Neutrophil (primary cell): Measurements from ENCODE around the gene SYTL1.
A peak's percentile ranks its signal among the peaks of the same experiment; 100 is the strongest.

Source experiments
- H3K27ac ChIP-seq: fragments of 200-600 bp; sonication (generic); 2 replicates; pipeline ENCODE4 v1.5.1; 2016; ENCODE audit warnings: mild to moderate bottlenecking, moderate library complexity
- H3K27me3 ChIP-seq: fragments of 200-600 bp; sonication (generic); 2 replicates; pipeline ENCODE4 v1.6.0; 2016; ENCODE audit warnings: mild to moderate bottlenecking
- H3K36me3 ChIP-seq: fragments of 200-600 bp; sonication (generic); 2 replicates; pipeline ENCODE4 v1.5.1; 2017
- H3K4me1 ChIP-seq, 2 experiments: fragments of 200-600 bp in 1 of 2; sonication (generic) in 1 of 2; 1 replicate in 1 of 2; 2 replicates in 1 of 2; pipeline versions ENCODE4 v1.5.1 to v1.6.1; 2013 to 2016; ENCODE audit warnings: low read depth in 1 of 2, low read length in 1 of 2, mild to moderate bottlenecking in 1 of 2, moderate library complexity in 1 of 2; ENCODE audit not compliant: control insufficient read depth in 1 of 2, insufficient read depth in 1 of 2
- H3K4me3 ChIP-seq, 2 experiments: fragments of 200-600 bp in 1 of 2; sonication (generic) in 1 of 2; 1 replicate in 1 of 2; 2 replicates in 1 of 2; pipeline ENCODE4 v1.5.1; 2013 to 2016; ENCODE audit warnings: low read depth in 1 of 2, low read length in 1 of 2, mild to moderate bottlenecking in 1 of 2, moderate library complexity in 1 of 2
- H3K9me3 ChIP-seq: fragments of 200-600 bp; sonication (generic); 2 replicates; pipeline ENCODE4 v1.5.1; 2016
- CTCF ChIP-seq: fragments of 200-600 bp; sonication (generic); IDR thresholded peaks from 2 replicates; pipeline ENCODE4 v1.5.1; 2016; ENCODE audit warnings: antibody characterized with exemption

The SYTL1 gene

GRCh38 chr1:27388337-27389005 lies 46.6 kb downstream of the SYTL1 start:
- peak; percentile 96 for TF ChIP-seq CTCF
- Histone ChIP-seq H3K9me3 (no peaks in the 10 kb centered on the region), H3K27ac (no peak overlapping the region), H3K27me3 (peaks cover 42% of the 10 kb centered on the region), H3K4me1 (peaks cover 14 to 18% of the 10 kb centered on the region in 2 experiments), H3K4me3 (no peak overlapping the region), H3K36me3 (no peaks in the 10 kb centered on the region)

DNA sequence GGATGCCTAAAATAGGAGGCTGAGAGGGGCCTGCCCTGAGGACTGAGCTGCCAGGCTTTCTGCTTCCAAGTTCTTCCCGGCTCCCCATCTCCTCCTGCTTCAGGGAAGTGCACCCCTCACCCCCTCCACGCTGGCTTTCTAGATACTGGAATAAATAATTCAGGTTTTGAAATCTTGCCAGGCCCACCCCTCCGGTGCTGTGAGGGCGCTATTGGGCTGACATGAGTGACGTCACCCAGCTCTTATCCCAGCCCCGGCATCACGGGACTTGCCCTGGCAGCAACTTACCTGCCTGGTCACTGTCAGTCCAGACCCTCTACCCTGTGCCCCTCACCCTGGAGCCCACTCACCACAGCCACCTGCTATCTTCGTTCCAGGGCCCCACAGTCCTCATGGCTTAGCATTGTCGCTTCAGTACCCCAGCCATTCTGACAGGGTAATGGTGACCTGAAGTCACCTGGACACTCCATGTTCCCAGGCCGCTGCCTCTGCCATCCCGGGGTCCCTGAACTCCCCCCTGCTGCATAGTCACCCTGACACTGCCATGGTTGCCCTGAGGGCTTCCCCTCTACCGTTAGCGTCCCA lies 49.8 kb downstream of the SYTL1 start:
- Histone ChIP-seq H3K36me3 (no peaks in the 10 kb centered on the region), H3K4me3 (peak overlapping the region in 1 of 2 experiments; percentile 50), H3K4me1 (peaks cover 14 to 17% of the 10 kb centered on the region in 2 experiments), H3K27me3 (peaks cover 54% of the 10 kb centered on the region), H3K27ac (no peak overlapping the region), H3K9me3 (no peaks in the 10 kb centered on the region)
- TF ChIP-seq CTCF = no peak

GRCh38 chr1:27392096-27392777 lies 50.4 kb downstream of the SYTL1 start, which contains the start of gene GPR3:
Gene GPR3 (plus strand): TSS chr1:27392622. CDS start chr1:27393799, 1,177 bp downstream.
- no peaks in the 10 kb centered on the region for H3K36me3 ChIP-seq
- no peaks in the 10 kb centered on the region for H3K9me3 ChIP-seq
- peaks cover 54% of the 10 kb centered on the region for H3K27me3 ChIP-seq
- peak; percentile 42 for TF ChIP-seq CTCF
- peaks cover 14 to 17% of the 10 kb centered on the region in 2 experiments for H3K4me1 ChIP-seq
- H3K27ac ChIP-seq = no peak within 1 kb of the TSS
- peak within 1 kb of the TSS; percentile 38 to 50 for H3K4me3 ChIP-seq

GRCh38 chr1:27392778-27393635 lies 51.2 kb downstream of the SYTL1 start:
- Histone ChIP-seq H3K4me3 (peak overlapping the region; percentile 38 to 50), H3K27me3 (peaks cover 54% of the 10 kb centered on the region), H3K4me1 (peaks cover 14 to 17% of the 10 kb centered on the region in 2 experiments), H3K36me3 (no peaks in the 10 kb centered on the region), H3K27ac (no peak overlapping the region), H3K9me3 (no peaks in the 10 kb centered on the region)
- TF ChIP-seq CTCF = peak; percentile 5

DNA sequence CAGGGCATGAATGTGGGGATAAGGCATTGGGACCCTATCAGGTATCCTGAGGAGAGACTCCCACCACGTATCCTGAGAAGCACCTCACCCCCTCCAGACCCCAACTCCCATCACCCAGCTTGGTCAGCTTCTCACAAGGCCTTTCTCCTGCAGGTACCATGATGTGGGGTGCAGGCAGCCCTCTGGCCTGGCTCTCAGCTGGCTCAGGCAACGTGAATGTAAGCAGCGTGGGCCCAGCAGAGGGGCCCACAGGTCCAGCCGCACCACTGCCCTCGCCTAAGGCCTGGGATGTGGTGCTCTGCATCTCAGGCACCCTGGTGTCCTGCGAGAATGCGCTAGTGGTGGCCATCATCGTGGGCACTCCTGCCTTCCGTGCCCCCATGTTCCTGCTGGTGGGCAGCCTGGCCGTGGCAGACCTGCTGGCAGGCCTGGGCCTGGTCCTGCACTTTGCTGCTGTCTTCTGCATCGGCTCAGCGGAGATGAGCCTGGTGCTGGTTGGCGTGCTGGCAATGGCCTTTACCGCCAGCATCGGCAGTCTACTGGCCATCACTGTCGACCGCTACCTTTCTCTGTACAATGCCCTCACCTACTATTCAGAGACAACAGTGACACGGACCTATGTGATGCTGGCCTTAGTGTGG lies 51.9 kb downstream of the SYTL1 start:
- H3K4me3 ChIP-seq = no peak overlapping the region
- H3K4me1 ChIP-seq = peaks cover 14 to 17% of the 10 kb centered on the region in 2 experiments
- no peak for TF ChIP-seq CTCF
- peaks cover 54% of the 10 kb centered on the region for H3K27me3 ChIP-seq
- no peaks in the 10 kb centered on the region for H3K36me3 ChIP-seq
- H3K27ac ChIP-seq = no peak overlapping the region
- H3K9me3 ChIP-seq = no peaks in the 10 kb centered on the region
